Retina (tissue), 1 donor: ENCODE results near the gene ATRIP.
"Not testable (repeated sequence)": the region's sequence is repeated elsewhere in the genome, so short reads cannot be mapped to it uniquely, and the experiment has no call there.

Experiments
- DNase-seq: peaks from one replicate; pipeline ENCODE4 v3.0.0-alpha.2; 2016

ATRIP gene

DNA sequence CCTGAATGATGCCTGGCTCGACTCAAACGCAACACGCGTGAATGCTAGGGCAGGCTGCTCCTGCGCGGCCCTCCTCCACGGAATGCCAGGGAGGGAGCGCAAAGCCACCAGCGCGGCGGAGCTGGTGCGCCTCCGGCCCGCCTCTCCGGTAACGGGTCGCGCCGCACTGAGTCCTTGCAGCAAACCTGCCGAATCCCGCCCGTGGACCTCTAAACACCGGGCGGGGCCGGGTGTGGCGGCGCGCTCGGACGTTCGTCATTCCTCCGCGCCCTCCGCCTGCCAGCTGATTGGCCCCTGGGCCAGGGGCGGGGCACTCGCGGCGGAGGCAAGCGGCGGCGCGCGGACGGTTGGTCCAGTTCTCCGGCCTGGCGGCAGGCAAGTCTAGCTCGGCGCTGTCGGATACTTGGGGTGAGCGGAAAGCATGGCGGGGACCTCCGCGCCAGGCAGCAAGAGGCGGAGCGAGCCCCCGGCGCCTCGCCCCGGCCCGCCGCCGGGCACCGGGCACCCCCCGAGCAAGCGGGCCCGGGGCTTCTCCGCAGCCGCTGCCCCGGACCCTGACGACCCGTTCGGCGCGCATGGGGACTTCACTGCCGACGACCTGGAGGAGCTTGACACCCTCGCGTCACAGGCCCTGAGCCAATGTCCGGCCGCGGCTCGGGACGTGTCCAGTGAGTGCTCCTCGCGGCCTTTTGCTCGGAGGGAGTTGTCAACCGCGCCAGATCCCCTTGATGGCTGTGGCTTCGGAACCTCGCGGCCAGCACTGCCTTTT lies at the start of gene ATRIP:
Gene ATRIP, plus strand, starts transcription at position 313 of the 769 bp plus-strand sequence. Its CDS starts 109 bp downstream, at position 422.
- DNase-seq: peak; percentile 96

GRCh38 chr3:48397767-48398681 lies 48.5 kb upstream of the ATRIP start:
- no peak for DNase-seq

DNA sequence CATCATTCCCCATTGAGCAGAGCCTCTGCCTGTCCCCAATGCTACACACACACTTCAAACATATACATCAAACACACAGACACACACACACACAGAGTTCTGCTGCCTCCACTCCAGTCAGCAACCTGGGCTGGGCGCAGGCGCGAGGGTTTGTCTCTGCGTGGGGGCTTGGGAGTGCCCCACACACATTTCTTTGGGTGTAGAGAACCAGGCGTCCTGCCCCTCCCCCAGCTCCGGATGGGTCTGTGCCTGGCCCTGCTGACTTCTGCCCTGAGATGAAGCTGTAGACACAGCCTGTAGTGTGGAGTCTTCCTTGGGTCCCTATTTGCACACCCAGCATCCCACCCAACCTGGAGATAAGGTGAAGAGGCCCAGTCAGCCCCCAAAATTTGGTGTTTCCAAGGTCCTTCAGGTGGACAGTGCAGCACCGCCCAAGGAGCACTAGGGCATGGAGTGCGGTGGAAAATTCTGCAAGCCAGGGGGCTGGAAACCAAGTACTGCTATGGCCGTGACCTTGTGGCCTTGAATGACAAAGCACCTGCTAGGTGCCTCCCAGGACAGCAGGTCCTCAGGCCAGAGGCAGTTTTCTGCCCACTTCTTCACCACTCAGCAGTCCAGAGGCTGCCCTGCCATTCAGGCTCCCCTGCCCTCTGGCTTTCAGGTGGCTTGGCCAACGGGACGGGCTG lies 47.7 kb upstream of the ATRIP start:
- no peak for DNase-seq

- DNase-seq: no peak
These were observed 47.0 kb upstream of the ATRIP start for GRCh38 chr3:48399387-48400172.

DNA sequence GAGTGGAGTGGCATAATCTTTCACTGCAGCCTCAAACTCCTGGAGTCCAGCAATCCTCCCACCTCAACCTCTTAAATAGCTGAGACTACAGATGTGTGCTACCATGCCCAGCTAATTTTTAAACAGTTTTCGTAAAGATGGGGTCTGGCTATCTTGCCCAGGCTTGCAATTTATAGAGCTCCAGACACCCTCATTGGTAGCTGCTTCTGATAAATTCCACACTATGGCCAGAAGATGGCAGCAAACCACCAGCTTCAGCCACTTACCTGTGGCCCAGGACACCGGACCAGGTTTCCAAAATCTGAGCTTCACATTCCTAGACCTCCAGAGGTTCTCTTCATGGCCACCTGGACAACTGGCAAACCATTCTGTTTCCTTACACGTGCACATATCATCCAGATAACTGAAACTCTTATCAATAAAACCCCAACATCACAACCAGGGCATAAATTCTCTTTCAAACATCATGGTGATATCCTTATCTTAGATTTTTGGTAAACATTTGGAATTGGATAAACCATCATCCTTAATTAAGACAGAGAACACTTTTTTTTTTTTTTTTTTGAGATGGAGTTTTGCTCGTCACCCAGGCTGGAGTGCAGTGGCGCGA lies 45.6 kb upstream of the ATRIP start:
- DNase-seq: peak; percentile 58

DNA sequence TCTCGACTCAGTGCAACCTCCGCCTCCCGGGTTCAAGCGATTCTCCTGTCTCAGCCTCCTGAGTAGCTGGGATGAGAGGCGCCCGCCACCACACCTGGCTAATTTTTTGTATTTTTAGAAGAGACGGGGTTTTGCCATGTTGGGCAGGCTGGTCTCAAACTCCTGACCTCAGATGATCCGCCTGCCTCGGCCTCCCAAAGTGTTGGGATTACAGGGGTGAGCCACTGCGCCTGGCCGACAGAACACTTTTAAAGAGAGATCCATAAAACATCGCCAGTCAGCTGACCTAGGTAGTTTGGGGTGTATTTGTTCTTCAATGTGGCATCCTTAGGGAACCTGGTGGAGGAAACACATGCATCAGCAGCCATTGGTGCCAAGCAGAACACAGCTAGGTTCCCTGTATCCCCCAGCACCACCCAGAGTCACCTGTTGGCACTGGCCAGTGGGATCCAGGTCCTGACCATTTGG lies 45.1 kb upstream of the ATRIP start:
- not testable (repeated sequence) for DNase-seq

GRCh38 chr3:48402281-48402732 lies 44.2 kb upstream of the ATRIP start:
- DNase-seq: no peak

GRCh38 chr3:48402907-48403306 lies 43.6 kb upstream of the ATRIP start:
- no peak for DNase-seq

DNA sequence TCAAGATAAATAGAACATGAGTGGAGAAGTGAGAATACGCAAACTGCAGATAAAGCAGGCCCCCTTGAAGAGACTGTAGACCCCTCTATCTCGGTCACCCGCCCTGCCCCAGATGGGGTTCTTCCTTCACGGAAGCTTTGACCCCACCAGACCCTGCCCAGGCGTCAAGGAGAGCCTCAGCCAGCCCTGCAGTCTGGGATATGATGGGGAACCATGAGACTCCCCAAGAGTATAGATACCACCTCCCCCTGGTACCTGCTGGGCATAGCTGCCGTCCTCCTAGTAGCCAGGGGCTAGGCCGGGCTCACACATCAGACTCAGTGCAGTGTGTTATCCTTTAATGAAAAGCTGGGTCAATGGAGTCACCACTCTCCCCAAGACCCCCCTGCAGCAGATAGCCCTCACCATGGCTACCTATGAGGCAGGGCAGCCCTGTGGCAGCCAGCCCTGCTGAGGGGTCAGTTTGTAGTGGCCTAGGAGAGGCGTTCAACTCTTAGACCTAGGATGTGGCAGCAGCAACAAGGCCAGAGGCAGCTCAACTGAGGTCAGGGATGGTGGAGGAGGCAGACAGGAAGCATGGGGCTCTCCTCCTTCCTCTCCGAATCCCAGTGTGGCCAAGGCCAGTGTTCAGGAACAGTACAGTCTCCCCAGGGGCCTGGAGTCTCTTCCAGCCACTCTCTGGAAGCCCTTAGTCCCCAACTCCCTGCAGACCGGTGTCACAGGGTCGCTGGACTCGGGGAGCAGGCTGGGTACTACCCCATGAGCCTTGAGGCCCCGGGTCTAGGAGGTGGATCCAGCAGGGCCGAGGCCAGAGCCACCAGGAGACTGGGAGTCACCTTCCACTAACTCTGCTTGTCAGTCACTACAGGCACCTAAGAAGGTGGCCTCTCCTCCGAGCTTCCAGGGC lies 42.8 kb upstream of the ATRIP start:
- DNase-seq: no peak

GRCh38 chr3:48404440-48405342 lies 41.8 kb upstream of the ATRIP start:
- DNase-seq: no peak

GRCh38 chr3:48405343-48405881 lies 41.1 kb upstream of the ATRIP start:
- no peak for DNase-seq

GRCh38 chr3:48405971-48406370 lies 40.6 kb upstream of the ATRIP start:
- no peak for DNase-seq

DNA sequence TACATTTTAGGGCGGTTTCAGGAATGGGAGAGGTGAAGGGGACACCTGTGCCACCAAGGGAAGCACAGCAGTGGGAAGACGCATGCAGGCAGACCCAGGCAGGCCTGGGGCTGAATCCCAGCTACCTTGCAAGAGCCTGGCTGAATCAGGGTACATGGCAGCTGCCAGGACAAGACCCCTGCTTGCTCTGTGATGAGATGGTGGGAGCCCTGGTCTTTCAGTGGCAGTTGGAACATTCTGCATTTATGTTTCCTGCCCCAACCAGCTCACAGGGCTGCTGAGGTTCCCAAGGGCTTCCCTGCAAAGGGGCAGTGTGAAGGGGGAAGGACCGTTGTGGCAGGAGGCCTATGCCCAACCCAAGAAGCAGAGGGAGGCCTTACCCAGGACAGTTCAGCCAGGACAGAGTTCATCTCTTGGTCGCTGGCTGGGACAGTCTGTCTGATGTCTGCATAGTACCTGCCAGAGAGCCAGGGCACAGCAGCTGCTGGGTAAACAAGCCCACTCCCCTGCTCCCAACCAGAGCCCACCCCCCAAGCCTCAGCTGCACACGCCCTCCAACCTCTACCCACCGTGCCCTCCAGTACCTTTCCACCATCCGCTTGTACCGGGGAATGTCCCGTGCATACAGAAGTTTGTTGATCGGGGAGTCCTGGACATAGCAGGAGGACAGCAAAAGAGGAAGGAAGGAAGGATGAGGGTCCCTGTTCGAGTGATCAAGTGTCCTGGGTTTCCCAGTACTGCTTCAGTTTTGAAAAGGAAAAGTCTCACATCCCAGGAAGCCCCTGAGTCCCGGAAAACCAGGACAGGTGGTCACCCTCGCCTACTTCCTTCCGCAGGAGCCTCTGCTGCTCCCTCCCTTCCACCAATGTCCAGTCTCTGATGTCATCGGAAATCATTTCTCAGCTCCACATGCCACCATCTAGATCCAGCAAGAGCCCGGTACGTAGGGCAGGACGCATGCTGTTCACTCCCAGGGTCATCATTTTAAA lies 39.8 kb upstream of the ATRIP start:
- DNase-seq: no peak

- no peak for DNase-seq
These were observed 38.9 kb upstream of the ATRIP start for GRCh38 chr3:48407542-48408099.

DNA sequence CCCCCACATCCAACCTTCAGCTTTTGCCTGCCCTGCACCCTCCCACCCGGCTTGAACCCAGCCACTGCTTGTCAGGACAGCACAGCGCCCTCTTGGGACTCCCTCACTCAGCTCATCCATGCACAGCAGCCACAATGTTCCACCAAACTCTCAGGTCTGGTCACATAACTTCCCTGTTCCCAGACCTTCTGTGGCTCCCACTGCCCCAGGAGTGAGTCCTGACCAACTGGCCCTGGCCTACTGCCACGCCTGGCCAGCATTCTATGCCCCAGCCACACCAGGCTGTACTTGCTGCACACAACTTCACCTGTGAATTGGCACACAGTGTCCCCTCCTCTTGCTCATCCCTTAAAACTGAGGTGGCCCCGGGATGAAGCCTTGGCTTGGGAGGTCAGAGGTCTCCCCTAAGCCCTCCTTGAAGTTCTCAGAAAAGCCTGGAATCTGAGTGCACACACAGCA lies 37.7 kb upstream of the ATRIP start:
- DNase-seq: no peak

DNA sequence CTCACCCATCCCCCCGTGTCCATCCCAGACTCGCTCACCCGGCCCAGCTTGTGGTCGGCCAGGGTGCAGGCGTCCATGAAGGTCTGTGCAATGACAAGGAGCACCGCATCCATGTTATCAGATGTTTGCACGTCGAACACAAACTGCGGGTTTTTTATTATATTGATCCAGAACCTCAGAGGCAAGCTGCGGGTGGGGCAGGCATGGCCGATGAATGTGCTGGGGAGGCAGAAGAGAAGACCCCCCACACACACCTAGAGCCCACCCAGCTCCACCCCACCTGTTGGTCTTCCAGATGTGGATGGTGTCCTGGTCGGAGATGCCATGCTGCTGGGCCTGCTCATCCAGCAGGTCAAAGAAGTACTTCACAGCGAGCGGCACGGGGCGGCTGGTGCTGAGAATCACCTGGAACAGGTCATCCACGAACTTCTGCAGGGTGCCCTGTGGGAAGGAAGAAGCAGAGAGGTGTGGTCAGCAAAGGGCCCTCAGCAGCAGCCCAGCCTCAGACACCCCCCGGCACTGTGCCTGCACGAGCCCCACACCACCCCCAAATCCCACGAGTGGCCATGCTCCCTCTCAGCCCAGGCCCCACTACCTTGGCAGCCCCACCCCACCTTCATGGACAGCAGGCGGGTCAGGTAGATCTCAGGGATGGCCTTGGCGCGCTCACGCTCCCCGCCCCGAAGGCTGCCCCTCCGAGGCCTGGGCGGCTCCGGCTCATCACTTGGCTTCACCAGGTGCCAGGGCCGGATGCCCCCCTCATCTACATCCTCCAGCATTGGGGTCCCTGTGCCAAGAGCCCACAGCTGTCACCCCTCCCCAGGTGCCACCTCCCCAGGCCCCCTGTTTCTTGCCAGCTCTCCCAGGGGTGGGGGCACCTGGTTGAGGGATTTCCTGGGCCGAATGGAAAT lies 37.0 kb upstream of the ATRIP start:
- no peak for DNase-seq
